HepG2 (cell line): ENCODE results near the gene PSMC4. TPM values are rescaled to one million over a fixed set of nuclear protein-coding genes. Genes with fewer than 3 reads are reported as not detected.

ENCODE experiments used
- AKNA ChIP-seq: sonication (generic); formaldehyde crosslinking; IDR thresholded peaks from 2 replicates; pipeline ENCODE4 v1.4.0; 2020; ENCODE audit warnings: missing genetic modification reagents, borderline replicate concordance
- GATAD2A ChIP-seq: IDR thresholded peaks from 2 replicates; pipeline ENCODE4 v1.6.1; 2016
- HIVEP1 ChIP-seq: sonication (generic); formaldehyde crosslinking; IDR thresholded peaks from 2 replicates; pipeline ENCODE4 v1.4.0; 2020; ENCODE audit warnings: mild to moderate bottlenecking, missing genetic modification reagents
- ISL2 ChIP-seq: sonication (generic); formaldehyde crosslinking; IDR thresholded peaks from 2 replicates; pipeline ENCODE4 v1.5.0; 2020; ENCODE audit warnings: missing genetic modification reagents
- KLF16 ChIP-seq, 2 experiments: sonication (generic) in 1 of 2; formaldehyde crosslinking in 1 of 2; IDR thresholded peaks; 2 replicates each; pipeline versions ENCODE4 v1.6.1 to v1.8.0; 2016 to 2023; ENCODE audit warnings: missing genetic modification reagents in 2 of 2, missing compliant biosample characterization in 1 of 2
- MLX ChIP-seq: IDR thresholded peaks from 2 replicates; pipeline ENCODE4 v1.6.1; 2016
- MTF2 ChIP-seq: sonication (generic); formaldehyde crosslinking; IDR thresholded peaks from 2 replicates; pipeline ENCODE4 v1.5.0; 2020; ENCODE audit warnings: missing genetic modification reagents, borderline replicate concordance
- NFATC3 ChIP-seq: sonication (generic); formaldehyde crosslinking; IDR thresholded peaks from 2 replicates; pipeline ENCODE4 v1.5.1; 2020; ENCODE audit warnings: mild to moderate bottlenecking, missing genetic modification reagents
- ZBTB3 ChIP-seq: sonication (generic); formaldehyde crosslinking; IDR thresholded peaks from 2 replicates; pipeline ENCODE4 v1.4.0; 2020; ENCODE audit warnings: low read depth, mild to moderate bottlenecking, moderate library complexity, missing genetic modification reagents, borderline replicate concordance
- ZFP62 ChIP-seq: sonication (generic); formaldehyde crosslinking; IDR thresholded peaks from 2 replicates; pipeline ENCODE4 v1.4.0; 2020; ENCODE audit warnings: missing genetic modification reagents
- ZNF101 ChIP-seq: sonication (generic); formaldehyde crosslinking; IDR thresholded peaks from 2 replicates; pipeline ENCODE4 v1.4.0; 2020; ENCODE audit warnings: mild to moderate bottlenecking, low read depth, missing genetic modification reagents, borderline replicate concordance
- ZNF138 ChIP-seq: sonication (generic); formaldehyde crosslinking; IDR thresholded peaks from 2 replicates; pipeline ENCODE4 v1.5.0; 2020; ENCODE audit warnings: mild to moderate bottlenecking, low read depth, missing genetic modification reagents
- ZNF264 ChIP-seq: sonication (generic); formaldehyde crosslinking; IDR thresholded peaks from 2 replicates; pipeline ENCODE4 v1.4.0; 2020; ENCODE audit warnings: missing genetic modification reagents
- ZNF30 ChIP-seq: sonication (generic); formaldehyde crosslinking; IDR thresholded peaks from 2 replicates; pipeline ENCODE4 v1.5.0; 2020; ENCODE audit warnings: mild to moderate bottlenecking, missing genetic modification reagents
- ZNF546 ChIP-seq: sonication (generic); formaldehyde crosslinking; conservative IDR thresholded peaks from 2 replicates; pipeline ENCODE4 v1.8.1; 2023; ENCODE audit warnings: mild to moderate bottlenecking, missing genetic modification reagents
- ZNF572 ChIP-seq: sonication (generic); formaldehyde crosslinking; IDR thresholded peaks from 2 replicates; pipeline ENCODE4 v1.5.1; 2020; ENCODE audit warnings: mild to moderate bottlenecking, missing genetic modification reagents
- ZNF746 ChIP-seq: sonication (generic); formaldehyde crosslinking; IDR thresholded peaks from 2 replicates; pipeline ENCODE4 v1.8.0; 2022; ENCODE audit warnings: mild to moderate bottlenecking, missing genetic modification reagents
- ZNF788 ChIP-seq: sonication (generic); formaldehyde crosslinking; IDR thresholded peaks from 2 replicates; pipeline ENCODE4 v1.5.0; 2020; ENCODE audit warnings: mild to moderate bottlenecking, missing genetic modification reagents, borderline replicate concordance
- ZSCAN29 ChIP-seq: sonication (generic); formaldehyde crosslinking; conservative IDR thresholded peaks from 2 replicates; pipeline ENCODE4 v1.4.0; 2020; ENCODE audit warnings: mild to moderate bottlenecking, missing genetic modification reagents
- ZSCAN30 ChIP-seq: sonication (generic); formaldehyde crosslinking; IDR thresholded peaks from 2 replicates; pipeline ENCODE4 v1.5.0; 2020; ENCODE audit warnings: mild to moderate bottlenecking, missing genetic modification reagents
- ZUFSP ChIP-seq: sonication (generic); formaldehyde crosslinking; IDR thresholded peaks from 2 replicates; pipeline ENCODE4 v1.9.0; 2021; ENCODE audit warnings: missing genetic modification reagents, mild to moderate bottlenecking, borderline replicate concordance
- polyA plus RNA-seq, 8 experiments: library from polyadenylated mRNA; depleted of rRNA in 3 of 8; stranded (reverse) in 7 of 8; unstranded in 1 of 8; fragments of >200 nt; fragmentation: Illumina TruSeq in 4 of 8; extraction: Trizol in 4 of 8; gene quantifications; 2 replicates each; pipeline versions ENCODE4 v1.2.1 to v1.2.3, GENCODE V29; 2011 to 2016; ENCODE audit warnings: low read depth in 4 of 8, missing spikeins in 1 of 8, mixed read lengths in 1 of 8; ENCODE audit not compliant: insufficient read depth in 1 of 8
- total RNA-seq, 5 experiments: library from RNA; depleted of rRNA; stranded (reverse); fragments of >200 nt; fragmentation: Illumina TruSeq; extraction: Trizol; gene quantifications; 2 replicates each; pipeline ENCODE4 v1.2.3, GENCODE V29; 2016; ENCODE audit warnings: low read depth in 1 of 5
- TF ChIP-seq, protein P1 (sequence below): sonication (generic); formaldehyde crosslinking; conservative IDR thresholded peaks from 2 replicates; pipeline ENCODE4 v1.4.0; 2020; ENCODE audit warnings: missing genetic modification reagents

The PSMC4 gene
- total and polyA plus RNA-seq, 2 of the 13 experiments (the other 11 are each of a cell fraction or from before 2014, with no cell fraction given) = 49.9 to 160 TPM

DNA sequence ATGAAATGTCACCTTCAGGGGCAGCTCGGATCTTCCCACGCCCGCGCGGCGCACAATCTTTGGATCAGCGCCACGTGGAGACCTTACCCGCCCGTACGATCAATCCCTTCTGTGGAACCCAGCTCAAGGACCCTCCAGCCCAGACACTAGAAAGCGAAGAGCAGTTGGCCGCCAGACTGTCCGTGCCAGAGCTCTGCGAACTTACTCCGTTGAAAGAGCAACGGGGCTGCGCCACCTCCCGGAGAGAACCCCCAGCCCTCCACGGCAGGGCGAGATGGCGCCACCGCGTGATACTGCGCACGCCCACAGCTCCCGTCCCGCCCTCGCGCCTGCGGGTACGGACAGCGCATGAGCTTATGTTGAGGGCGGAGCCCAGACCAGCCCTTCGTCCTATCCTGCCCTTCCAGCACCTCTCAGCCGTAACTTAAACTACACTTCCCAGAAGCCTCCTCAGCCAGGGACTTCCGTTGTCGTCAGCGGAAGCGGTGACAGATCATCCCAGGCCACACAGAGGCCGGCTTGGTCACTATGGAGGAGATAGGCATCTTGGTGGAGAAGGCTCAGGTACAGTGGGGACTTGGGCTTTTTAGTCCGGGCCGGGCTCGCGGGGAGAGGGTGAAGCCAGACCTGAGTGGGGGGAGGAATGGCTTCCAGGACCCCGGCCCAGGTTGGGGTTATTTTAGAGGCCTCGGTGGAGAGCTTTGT is at the start of gene PSMC4 (continued):
- TF ChIP-seq, protein P1, sequence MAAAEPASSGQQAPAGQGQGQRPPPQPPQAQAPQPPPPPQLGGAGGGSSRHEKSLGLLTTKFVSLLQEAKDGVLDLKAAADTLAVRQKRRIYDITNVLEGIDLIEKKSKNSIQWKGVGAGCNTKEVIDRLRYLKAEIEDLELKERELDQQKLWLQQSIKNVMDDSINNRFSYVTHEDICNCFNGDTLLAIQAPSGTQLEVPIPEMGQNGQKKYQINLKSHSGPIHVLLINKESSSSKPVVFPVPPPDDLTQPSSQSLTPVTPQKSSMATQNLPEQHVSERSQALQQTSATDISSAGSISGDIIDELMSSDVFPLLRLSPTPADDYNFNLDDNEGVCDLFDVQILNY (CRISPR knock-in tag) = peak; percentile 70; the same call in 1 of the 2 replicates
- TF ChIP-seq ZNF746 (CRISPR knock-in tag) = no peak
- TF ChIP-seq AKNA (CRISPR knock-in tag) = peak; percentile 31; the same call in 1 of the 2 replicates
- TF ChIP-seq ISL2 (CRISPR knock-in tag) = peak; percentile 85
- TF ChIP-seq ZNF572 (CRISPR knock-in tag) = no peak
- peak; percentile 47 for TF ChIP-seq ZNF264
- peak; percentile 65 for TF ChIP-seq HIVEP1 (CRISPR knock-in tag)
- TF ChIP-seq ZNF101 = no peak
- 0 out of 2 replicates have a peak, but pooled peaks have one; percentile 14 for TF ChIP-seq ZSCAN30
- no peak for TF ChIP-seq ZSCAN29 (CRISPR knock-in tag)
- no peak for TF ChIP-seq ZUFSP (CRISPR knock-in tag)
- no peak for TF ChIP-seq ZBTB3 (CRISPR knock-in tag)
- 0 out of 2 replicates have a peak, but pooled peaks have one; percentile 42 for TF ChIP-seq ZNF138 (CRISPR knock-in tag)
- TF ChIP-seq NFATC3 = peak; percentile 57; the same call in 1 of the 2 replicates
- TF ChIP-seq ZFP62 = peak; percentile 34; the same call in 1 of the 2 replicates
- no peak; the same call in 1 of the 2 replicates for TF ChIP-seq ZNF546
- peak in 1 of 2 experiments; percentile 91; a peak in 2 of 4 replicates for TF ChIP-seq KLF16 (CRISPR knock-in tag; IDR thresholded peaks at IDR 0.05)
- TF ChIP-seq MLX (CRISPR knock-in tag) = peak; percentile 25; the same call in 1 of the 2 replicates
- TF ChIP-seq ZNF30 (CRISPR knock-in tag) = no peak
- no peak for TF ChIP-seq MTF2 (CRISPR knock-in tag)
- peak; percentile 92; the same call in 1 of the 2 replicates for TF ChIP-seq ZNF788
- TF ChIP-seq GATAD2A (CRISPR knock-in tag) = peak; percentile 79
